Cardiac fibroblast (primary cell): ENCODE measurements around the gene ADARB2.

Experiments used
- DNase-seq, 2 donors: peaks; one replicate each; pipeline versions ENCODE4 v3.0.0 to v3.0.0-alpha.2; 2010; ENCODE audit warnings: low read depth in 2 of 2
- H3K4me3 ChIP-seq, 2 donors: replicated peaks in 1 of 2; 1 replicate in 1 of 2; 2 replicates in 1 of 2; pipeline ENCODE4 v1.5.1; 2011; ENCODE audit warnings: low read depth in 2 of 2, low read length in 2 of 2, mild to moderate bottlenecking in 2 of 2, moderate library complexity in 1 of 2
- CTCF ChIP-seq: IDR thresholded peaks from one replicate; pipeline ENCODE4 v1.5.1; 2011; ENCODE audit warnings: low read depth, mild to moderate bottlenecking, low read length, inconsistent platforms

Gene ADARB2

GRCh38 chr10:1643161-1643907 lies 94.0 kb downstream of the ADARB2 start:
- H3K4me3 ChIP-seq = no peak overlapping the region
- peak in 1 of 2 donors; percentile 1 for DNase-seq
- TF ChIP-seq CTCF = no peak

- no peak for DNase-seq
- TF ChIP-seq CTCF = no peak
Measured at GRCh38 chr10:1642600-1643160, 94.6 kb downstream of the ADARB2 start.

GRCh38 chr10:1641402-1641801 lies 95.9 kb downstream of the ADARB2 start:
- TF ChIP-seq CTCF = no peak
- no peak for DNase-seq
- H3K4me3 ChIP-seq = no peak overlapping the region

More at GRCh38 chr10:1642600-1643160, 94.6 kb downstream of the ADARB2 start:
- H3K4me3 ChIP-seq = no peak overlapping the region

- no peak overlapping the region for H3K4me3 ChIP-seq
- DNase-seq = peak in 1 of 2 donors; percentile 0
- TF ChIP-seq CTCF = no peak
Measured at GRCh38 chr10:1638889-1639419, 98.4 kb downstream of the ADARB2 start.

GRCh38 chr10:1635340-1635739 lies 102.0 kb downstream of the ADARB2 start:
- no peak for TF ChIP-seq CTCF
- DNase-seq = no peak
- no peak overlapping the region for H3K4me3 ChIP-seq

GRCh38 chr10:1634239-1634638 lies 103.1 kb downstream of the ADARB2 start:
- no peak for TF ChIP-seq CTCF
- DNase-seq = no peak

More at GRCh38 chr10:1634239-1634638, 103.1 kb downstream of the ADARB2 start:
- no peak overlapping the region for H3K4me3 ChIP-seq
